GM18861 (cell line): ENCODE data around the gene SGSM2.
A peak's percentile ranks its signal among the peaks of the same experiment; 100 is the strongest.

Experiments
- ATAC-seq: cut with Tn5 transposase; IDR thresholded peaks from one replicate; pipeline ENCODE4 v1.9.1; 2021; ENCODE audit not compliant: unreplicated experiment

Gene SGSM2

DNA sequence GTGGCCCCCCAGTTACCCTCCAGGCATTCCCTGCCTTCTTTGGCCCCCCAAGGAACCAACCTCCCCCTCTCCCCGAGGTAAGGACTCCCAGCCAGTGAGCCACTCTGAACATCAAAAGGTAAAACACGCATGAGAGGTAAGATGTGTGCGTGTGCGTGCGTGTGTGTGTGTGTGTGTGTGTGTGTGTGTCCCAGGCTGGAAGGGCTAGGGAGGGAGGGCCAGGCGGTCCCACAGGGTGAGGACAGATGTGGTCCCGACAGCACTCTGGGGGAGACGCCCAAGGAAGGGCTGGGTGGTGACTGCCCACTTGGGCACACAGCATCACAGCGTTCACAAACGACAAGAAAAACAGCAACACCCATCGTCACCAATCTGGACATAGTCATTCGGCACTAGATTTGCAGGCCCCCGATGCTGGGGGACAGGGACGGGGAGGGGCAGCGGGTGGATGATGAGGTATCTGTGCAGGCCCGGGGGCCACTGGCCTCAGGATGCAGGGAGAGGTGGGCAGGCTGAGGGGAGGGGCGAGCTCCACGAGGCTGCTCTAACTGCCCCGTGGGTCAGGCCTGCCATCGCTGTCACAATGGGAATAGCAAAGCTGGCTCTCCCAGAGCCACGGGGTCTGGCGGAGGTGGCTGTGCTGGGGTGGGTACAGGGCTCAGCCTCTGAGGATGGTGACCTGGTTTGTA, 47.3 kb downstream of the SGSM2 start:
- no peak for ATAC-seq

DNA sequence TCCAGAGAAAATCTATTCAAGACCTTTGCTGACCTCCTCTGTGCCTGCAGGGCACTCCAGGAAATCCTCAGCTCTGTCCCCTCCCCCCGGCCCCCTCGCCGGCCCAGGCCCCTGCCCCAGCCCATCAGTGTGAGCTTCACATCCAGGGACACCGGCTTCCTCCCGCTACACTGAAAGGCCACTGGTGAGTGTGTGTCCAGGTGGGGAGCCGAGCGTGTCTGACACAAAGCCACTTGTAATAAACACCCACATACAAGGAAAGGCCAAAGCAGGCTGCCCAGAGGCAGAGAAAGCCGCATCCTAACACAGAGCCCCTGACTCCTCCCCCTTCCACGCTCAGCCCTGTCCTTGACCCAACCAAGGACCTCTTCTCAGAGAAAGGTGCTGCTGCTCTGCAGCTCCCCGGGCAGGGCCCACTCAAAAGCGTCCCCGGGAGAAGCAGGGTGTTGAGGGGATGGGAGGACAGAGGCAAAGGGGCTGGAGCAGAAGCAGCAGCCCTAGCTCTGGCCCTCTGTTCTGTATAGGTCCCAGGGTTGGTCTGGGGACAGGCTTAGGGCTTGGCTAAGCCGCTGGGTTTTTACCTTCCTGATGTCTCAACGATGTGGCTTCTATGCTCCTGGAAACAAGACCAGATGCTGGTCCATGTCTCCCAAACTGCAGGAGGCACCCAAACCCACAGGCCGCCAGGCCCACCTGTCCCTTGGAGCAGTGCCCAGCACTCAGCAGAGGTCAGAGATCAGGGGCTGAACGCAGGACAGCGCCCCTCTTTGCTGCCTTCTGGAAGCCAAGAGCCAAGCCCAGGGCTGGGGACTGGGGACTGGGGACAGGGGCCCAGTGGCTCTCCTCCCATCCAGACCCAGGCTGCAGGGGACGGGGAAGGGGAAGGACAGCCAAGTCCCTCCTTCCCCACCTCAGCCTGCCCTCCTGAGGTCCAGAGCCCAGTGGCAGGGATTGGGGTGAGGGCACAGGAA, 48.2 kb downstream of the SGSM2 start:
- ATAC-seq, result no peak

DNA sequence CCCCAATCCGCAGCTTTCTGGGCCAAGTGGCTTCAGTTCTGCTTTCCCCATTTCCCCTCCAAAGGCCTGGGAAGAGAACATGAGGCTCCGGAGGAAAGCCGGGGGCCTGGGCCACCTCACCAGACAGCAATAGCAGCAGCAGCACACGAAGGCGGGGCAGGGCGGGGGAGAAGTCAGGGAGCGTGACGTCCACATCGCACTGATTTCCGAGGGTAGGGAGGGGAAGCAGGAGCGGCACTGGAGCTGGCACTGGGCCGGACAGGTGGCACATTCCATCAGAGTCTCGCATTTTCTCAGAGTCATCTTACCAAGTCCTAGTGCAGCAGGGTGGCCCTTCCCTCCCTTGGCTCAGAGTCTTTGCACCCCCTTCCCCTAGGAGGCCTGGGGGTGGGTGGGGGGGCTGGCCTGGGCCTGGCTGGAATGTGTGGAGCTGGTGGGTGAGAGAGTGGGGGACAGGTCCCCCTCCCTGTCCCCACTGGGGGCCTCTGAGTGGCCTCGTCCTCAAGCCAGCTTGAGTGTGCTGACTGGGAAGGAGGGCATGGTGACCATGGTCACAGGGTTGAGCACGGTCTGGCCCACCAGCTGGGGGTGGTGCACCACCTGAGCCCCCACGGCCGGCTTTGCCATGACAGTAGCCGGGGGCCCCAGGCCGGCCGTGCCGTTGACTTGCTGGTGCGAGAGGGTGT, 49.2 kb downstream of the SGSM2 start:
- ATAC-seq, result no peak

DNA sequence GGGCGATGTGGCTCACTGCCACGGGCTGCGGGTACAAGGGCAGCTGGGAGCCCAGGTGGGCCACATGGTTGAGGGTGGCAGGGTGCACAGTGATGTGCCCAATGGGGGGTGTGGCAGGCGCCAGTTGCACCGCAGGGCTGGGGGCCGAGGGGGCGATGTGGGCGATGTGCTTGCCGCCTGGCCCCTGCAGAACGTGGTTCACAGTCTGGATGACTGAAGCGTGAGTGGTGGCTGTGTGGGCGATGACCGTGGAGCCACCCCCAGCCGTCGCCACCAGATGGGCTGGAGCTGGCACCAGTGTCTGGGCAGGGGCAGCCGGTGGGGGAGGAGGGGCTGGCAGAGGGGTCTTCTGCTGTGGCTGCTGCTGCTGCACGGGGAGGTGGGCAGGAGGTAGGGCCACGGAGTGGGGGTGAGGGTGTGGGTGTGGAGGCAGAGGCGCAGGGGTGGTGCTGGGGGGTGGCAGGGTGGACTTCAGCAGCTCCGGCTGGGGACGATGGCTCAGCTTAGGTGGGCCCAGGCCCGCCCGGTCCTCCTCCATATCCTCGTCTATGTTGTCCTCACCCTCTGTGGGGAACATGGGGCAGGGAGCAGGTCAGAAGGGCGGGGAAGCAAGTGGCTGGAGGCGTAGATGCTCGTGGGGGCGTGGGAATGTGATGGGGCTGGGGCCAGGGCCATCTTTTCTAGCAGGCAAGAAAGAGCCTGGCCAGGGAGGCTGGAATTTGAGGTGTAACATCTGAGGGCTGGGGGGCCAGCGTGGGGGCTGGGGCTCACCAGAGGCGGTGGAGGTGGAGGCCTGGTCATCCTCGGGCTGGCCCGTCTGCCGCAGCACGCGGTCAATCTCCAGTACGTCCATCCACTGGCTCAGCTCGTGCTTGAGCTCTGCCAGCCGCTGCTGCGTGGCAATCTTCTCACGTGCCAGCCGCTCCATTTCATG, 50.1 kb downstream of the SGSM2 start:
- ATAC-seq, result no peak

DNA sequence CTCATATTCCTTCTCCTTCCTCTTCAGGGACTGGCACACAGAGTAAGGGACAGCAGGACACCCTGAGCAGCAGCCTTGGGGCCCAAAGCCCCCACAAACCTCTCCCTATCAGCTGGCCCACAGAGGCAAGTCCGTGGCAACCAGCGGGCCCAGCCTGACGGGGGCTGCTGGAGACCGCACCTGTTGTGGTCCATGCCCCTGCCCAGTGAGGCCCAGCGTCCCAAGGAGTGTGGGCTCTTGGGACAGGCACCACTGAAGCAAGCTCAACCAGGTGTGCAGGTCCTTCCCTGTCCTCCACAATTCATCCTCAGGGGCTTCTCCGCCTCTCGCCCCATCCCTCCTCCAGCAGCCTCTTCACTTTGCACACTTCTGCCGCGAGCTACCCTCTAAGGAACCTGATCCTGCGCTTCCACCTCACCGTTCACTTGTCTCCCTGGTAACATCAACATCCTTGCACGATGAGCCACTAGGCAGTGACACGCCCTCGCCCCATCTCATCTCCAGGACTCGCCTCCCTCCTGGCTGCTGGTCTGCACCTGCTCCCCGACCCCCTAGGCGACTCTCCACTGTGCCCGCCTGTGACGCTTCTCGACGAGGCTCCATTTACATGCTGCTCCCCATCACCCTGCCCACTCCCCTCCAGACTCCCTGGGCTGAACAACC, 50.9 kb downstream of the SGSM2 start:
- ATAC-seq, result no peak

DNA sequence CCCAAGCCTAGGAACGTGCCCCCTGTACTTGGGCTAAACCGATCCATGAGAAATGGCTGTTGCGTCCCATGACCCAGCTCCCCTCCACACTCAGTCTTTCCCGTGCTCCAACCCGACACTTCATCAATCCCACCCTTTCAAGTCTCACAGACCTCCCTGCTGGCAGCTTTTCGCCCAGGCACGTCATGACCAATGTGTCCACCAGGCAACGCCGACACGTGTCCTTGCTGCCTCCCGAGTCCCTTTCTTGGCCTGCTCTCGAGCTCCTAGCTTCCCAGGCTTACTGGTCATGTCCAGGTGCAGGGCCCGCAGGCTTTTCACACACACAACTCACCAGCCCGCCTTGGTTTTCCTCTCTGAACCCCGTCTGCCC, 51.4 kb downstream of the SGSM2 start:
- ATAC-seq, result no peak

DNA sequence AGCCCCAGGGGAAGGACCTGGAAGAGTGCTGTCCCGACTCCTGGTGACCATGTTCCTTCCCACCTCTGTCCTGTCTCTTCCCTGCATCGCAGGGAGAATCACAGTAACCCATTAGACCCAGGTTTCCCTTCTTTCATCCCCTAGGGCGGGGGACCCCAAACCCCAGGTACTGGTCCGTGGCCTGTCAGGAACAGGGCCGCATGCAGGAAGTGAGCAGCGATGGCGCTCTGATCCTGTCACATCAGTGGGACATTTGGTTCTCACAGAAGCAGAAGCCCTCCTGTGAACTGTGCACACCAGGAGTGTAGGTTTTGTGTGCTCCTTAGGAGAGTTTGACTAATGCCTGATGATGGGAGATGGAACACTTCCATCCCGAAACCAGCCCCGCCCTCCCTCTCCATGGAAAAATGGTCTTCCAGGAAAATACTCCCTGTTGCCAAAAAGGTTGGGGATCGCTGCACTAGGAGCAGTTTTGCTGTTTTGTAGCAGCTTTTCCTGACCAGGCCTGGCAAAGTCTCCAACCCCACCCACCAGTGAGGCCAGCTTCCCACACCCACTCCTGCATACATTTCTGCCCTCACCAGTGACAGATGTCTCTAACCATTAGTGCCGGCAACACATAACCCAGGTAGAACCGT, 53.0 kb downstream of the SGSM2 start:
- ATAC-seq, result no peak

DNA sequence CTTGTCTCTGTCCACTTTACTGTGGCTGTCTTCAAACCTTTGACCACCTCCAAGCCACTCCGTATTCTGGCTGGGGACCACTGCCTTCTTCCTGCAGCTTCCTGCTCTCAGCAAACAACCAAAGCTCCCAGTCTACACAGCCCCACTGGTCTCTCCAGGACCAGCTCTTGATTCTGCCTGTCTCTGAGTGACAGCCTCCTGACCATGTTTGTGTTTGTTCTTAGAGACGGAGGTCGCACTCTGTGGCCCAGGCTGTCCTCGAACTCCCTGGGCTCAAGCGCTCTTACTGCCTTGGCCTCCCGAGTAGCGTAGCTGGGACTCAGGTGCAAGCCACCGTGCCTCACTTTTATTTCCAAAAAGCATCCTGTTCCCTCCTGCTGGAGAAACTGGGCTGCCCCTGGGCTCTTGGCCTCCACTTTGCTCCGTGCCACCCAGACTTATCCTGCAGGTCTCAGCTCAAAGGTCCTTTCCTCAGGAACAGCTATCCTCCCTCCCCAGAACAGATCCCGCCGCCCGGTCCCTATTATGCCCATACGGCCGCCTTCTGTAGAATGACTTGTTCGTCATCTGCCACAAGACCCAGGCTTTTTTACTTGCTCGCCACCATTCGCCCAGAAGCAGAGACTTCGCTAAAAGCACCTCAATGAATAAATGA, 54.4 kb downstream of the SGSM2 start:
- no peak for ATAC-seq

DNA sequence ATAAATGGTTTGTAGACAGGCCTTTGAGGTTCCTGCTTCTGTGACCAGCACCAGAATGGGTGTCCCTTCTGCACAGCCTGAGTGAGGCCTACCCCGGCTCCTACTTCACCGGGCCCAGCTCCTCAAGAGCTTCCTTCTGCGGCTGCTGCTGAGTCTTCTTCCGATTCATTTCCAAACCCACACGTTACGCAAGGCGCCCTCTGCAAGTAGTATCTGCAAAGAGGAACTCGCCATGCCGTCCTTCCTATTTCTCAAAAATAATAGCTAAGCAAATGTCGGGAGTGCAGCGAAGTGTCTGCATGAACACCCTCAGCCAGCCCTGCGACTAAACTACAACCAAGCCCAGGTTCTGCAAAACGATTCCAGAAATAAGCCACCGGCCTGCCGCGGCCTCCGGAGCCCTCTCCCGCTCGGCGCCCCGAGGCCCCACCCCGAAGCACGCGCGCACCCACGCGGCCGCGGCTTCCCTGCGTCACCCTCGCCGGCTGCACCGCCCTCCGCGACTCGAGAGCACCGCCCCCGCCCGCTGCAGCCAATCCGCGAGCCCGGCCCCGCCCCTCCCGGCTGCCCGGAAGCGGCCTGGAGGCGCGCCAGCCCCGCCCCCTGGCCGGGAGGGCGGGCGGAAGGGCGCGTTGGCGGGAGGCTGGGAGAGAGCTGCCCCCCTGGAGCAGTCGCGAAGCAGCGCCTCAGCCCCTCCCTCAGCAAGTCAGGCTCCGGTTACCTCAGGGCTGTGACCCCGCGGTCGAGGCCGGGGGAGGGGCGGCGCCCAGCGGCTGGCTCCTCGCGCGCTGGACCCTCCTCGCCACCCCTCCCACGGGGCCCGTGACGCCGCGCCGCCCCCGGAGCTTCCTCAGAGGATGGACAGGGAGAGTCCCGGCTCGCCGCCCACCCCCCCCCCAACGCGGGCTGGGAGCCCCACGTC, 55.2 kb downstream of the SGSM2 start:
- peak; percentile 33 for ATAC-seq

DNA sequence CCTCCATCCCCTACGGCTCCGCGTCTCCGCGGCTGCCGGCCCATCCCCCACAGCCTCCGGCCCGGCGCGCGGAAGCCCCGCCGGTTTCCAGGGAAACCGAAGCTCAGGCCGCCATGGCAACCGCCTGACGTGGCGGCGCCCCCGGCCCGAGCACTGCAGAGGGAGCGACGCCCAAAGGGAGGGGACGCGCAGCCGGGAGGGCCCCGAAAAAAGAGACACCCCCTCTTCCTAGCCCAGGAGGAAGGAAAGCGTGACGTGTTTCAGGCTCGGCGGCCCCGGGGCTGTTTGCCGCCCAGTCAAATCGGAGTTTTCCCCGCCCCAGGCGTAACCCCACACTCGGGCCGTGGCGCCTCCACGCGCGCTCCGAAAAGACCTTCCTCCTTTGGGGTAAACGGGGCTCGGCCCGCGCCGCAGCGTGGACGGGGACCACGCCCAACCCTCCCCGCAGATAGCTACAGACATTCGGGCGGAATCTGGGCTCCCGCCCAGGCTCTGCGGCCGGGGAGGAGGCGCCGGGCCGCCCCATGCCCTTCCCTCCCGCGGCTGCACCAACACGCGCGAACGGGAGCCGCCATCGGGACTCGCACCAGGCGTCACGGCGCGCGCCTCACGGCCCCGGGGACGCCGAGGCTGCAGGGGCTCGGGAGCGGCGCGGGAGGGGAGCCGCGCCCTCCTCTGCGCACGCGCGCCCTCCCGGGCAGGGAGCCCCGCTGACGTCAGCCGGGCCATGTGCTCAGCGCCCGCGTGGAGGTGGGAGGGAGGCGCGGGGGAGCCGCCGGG, 56.1 kb downstream of the SGSM2 start:
- ATAC-seq, result peak; percentile 29

DNA sequence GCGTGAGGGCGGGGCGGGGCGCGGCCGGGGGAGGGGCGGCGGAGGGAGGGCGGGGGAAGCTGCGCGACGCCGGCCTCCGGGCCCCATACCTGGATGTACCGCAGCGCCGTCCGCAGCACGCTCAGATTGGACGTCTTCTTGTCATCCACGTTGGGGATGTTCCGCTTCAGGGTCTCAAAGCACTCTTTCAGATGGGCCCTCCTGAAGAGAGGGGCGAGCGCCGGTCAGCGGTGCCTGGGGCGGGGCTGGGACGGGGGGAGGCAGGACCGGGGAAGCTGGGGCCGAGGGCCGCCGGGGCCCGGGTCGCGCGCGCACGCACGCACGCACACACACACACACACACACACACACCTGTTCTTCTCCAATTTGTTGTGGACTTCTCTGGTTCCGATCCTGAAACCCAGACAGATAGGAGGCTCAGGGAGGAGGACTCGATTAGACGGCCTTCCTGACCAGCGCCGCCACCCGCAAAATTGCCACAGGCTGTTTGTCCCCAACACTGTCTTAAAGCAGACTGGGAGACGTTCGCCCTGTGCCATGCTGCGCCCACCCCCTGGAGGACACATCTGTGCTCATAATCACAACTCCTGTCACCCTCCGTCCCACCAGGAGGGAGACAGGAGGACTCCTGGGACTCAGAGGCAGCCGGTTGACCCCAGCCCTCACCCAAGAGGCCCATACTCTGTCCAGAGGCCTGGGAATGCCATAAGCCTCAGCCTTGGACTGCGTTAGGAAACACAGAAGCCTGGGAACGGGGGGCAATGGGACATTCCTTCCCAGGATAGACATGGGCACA, 56.9 kb downstream of the SGSM2 start:
- ATAC-seq, result no peak

DNA sequence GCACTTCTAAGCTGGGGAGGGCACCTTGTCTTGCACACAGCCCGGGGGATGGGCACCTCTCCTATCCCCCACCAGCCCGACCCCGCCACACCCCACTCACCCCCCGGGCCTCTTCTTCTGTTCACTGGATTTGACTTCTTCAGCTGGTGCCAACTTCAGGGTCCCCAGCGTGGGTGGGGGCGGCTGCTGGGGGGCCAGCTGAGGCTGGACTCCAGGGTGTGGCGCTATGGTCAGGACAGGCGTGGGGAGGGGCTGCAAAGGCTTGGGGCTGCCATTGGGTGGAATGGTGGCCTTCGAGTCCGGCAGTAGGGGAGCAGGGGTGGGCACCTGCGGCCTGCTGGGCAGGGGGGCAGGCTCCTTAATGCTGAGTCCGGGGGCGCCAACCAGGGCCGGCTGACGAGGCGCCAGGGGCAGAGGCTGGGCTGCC, 57.5 kb downstream of the SGSM2 start:
- ATAC-seq, result no peak

DNA sequence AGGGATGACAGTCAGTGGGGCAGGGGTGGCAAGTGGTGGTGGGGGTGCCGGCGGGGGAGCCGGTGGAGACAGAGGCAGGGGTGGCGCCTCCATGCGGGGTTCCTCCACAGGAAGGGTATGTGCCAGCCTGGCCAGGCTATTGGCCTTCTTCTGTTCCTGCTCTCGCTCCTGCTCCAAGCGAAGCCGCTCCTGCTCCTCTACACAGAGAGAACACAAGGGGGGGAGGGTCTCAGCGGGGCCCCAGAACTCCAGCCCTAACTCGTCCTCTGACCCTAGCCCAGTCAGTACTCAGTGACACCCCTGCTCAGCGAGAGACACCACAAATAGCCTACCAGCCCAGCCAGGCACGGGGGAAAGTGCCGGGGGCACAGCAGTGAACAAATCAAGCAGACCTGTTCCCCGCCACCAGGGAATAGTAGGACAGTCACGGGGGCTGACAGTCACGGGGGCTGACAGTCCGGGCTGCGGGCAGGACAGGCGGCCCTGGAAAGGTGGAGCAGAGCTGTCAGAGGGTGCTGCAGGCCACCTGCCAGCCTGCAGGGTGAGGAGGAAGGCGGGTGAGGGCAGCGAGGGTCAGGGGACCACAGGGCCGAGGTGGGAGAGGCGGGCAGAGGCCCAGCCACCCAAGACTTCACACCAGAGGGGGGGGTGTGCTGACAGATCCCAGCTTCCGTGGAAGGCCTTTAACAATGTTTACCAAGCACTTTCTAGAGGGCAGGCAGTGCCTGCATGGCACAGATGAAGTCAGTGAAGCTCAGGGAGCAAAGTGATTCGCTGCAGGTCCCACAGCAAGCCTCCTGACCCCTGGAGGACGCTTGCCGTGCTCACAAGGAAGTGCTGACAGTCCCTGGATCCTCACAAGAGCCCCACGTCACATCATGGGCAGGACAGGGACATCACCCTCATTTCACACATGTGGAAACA, 58.2 kb downstream of the SGSM2 start:
- no peak for ATAC-seq

DNA sequence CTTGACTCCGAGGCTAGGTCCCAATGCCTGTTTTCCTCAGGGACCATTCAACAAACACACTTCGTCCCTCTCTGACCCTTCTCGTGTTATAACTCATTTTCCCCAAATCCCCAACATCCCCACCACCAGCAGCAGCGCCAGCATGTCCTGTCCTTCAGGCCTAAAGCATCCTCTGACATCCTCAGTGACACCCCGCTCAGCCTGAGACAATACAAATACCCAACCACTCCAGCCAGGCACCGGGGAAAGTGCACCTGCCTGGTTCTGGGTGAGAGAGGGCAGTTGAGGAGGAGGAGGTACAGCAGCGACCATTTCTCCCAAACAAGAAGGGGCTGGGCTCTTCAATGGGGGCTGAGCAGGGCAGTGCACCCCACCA, 58.9 kb downstream of the SGSM2 start:
- no peak for ATAC-seq

DNA sequence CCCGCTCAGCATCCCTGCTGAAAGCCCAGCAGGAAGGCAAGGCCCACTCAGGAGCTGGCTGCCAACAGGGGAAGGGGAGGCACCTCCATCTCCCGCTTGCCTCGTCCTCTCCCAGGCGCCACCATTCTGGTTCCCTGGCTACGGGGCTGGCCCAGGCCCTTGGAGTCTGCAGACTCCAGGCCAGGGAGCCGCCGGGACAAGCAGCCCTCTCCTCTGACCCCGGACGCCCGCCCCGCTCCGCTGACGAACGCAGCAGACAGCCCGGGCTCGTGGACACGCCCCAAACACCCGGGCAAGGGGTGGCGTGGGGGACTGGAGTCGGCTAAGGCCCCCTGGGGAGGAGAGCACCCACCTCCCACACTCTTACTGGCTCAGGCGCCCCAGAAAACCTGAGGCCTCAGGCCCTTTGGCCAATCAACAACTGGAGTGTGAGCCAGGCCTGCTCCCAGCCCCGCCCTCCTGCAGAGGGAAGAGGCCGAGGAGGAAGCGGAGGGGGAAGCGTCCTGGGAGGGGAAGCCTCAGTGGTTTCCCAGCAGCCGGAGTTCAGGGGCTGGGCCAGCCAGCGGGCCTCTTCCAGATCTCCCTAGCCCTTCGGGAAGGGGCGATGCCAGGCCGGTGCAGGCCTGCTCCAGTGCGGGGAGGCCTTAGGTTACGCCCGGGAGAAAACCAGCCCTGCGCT, 59.4 kb downstream of the SGSM2 start:
- no peak for ATAC-seq
